HTR-8/SVneo (cell line): ENCODE measurements around the gene ATRN.
"Not testable (repeated sequence)": the region's sequence is repeated elsewhere in the genome, so short reads cannot be mapped to it uniquely, and the experiment has no call there.

Source experiments
- DNase-seq: peaks from one replicate; pipeline ENCODE4 v3.0.0; 2011; ENCODE audit warnings: low spot score, mixed read lengths; ENCODE audit not compliant: insufficient read length
- FAIRE-seq: peaks from 2 replicates; lab custom pipeline; 2011; peaks lifted over from hg19 to GRCh38; lab: Jason Lieb, UNC

Gene ATRN

GRCh38 chr20:3464166-3464565 is 6.7 kb upstream of the ATRN start:
- no peak for FAIRE-seq
- DNase-seq: no peak

- DNase-seq (no peak), FAIRE-seq (no peak)
These were observed 5.5 kb upstream of the ATRN start for GRCh38 chr20:3465301-3465700.

- DNase-seq (no peak), FAIRE-seq (no peak)
These were observed 601 bp upstream of the ATRN start for GRCh38 chr20:3470208-3470626.

GRCh38 chr20:3471397-3472021 is 691 bp downstream of the ATRN start:
- DNase-seq: no peak
- no peak for FAIRE-seq

- no peak for FAIRE-seq
- no peak for DNase-seq
These were observed 1.3 kb downstream of the ATRN start for GRCh38 chr20:3472105-3472504.

- no peak for DNase-seq
- FAIRE-seq: no peak
These were observed 2.5 kb downstream of the ATRN start for GRCh38 chr20:3473324-3473723.

- DNase-seq (no peak), FAIRE-seq (no peak)
These were observed 3.1 kb downstream of the ATRN start for GRCh38 chr20:3473944-3474343.

GRCh38 chr20:3477003-3477860 is 6.4 kb downstream of the ATRN start:
- DNase-seq, FAIRE-seq: not testable (repeated sequence)

GRCh38 chr20:3477861-3478544 is 7.2 kb downstream of the ATRN start:
- DNase-seq: no peak
- no peak for FAIRE-seq

GRCh38 chr20:3479025-3479424 is 8.2 kb downstream of the ATRN start:
- DNase-seq: no peak
- FAIRE-seq: no peak

GRCh38 chr20:3479759-3480615 is 9.2 kb downstream of the ATRN start:
- FAIRE-seq (peak; percentile 4), DNase-seq (no peak)

- DNase-seq (no peak), FAIRE-seq (no peak)
These were observed 12.5 kb downstream of the ATRN start for GRCh38 chr20:3483309-3483708.

GRCh38 chr20:3483784-3484183 is 13.0 kb downstream of the ATRN start:
- FAIRE-seq (no peak), DNase-seq (no peak)

- DNase-seq (no peak), FAIRE-seq (no peak)
These were observed 15.1 kb downstream of the ATRN start for GRCh38 chr20:3485913-3486312.

- no peak for FAIRE-seq
These were observed 16.0 kb downstream of the ATRN start for GRCh38 chr20:3486850-3487249.

GRCh38 chr20:3492669-3493068 is 21.9 kb downstream of the ATRN start:
- no peak for DNase-seq
- FAIRE-seq: no peak

More at GRCh38 chr20:3486850-3487249, 16.0 kb downstream of the ATRN start:
- no peak for DNase-seq

- FAIRE-seq (peak; percentile 49), DNase-seq (no peak)
These were observed 23.4 kb downstream of the ATRN start for GRCh38 chr20:3494218-3494617.

- no peak for DNase-seq
- FAIRE-seq: no peak
These were observed 32.1 kb downstream of the ATRN start for GRCh38 chr20:3502878-3503277.

- FAIRE-seq: no peak
These were observed 34.3 kb downstream of the ATRN start for GRCh38 chr20:3505148-3505547.

GRCh38 chr20:3509064-3509463 is 38.2 kb downstream of the ATRN start:
- DNase-seq (no peak), FAIRE-seq (no peak)

More at GRCh38 chr20:3505148-3505547, 34.3 kb downstream of the ATRN start:
- DNase-seq: no peak
